ENCODE results near the gene IGHMBP2.

The IGHMBP2 gene

DNA sequence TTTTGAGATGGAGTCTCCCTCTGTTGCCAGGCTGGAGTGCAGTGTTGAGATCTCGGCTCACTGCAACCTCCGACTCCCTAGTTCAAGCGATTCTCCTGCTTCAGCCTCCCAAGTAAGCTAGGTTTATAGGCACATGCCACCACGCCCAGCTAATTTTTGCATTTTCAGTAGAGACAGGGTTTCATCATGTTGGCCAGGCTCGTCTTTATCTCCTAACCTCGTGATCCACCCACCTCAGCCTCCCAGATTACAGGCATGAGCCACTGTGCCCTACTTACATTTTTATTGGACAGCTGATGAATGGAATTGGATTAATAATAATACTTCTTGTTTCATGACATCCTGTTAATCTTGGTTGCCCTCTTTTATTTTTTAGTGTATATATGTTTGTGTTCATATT, 80.1 kb downstream of the IGHMBP2 start:
- peaks cover 60% of the 10 kb centered on the region for H3K27me3 ChIP-seq (ENCODE audit: control insufficient read depth, insufficient read depth, low read length)
- H3K9me3 ChIP-seq (replicated peaks; ENCODE audit: low read length), result no peaks in the 10 kb centered on the region
- H3K4me1 ChIP-seq (ENCODE audit: control insufficient read depth, insufficient read depth, low read length), result no peaks in the 10 kb centered on the region
- no peak overlapping the region for H3K4me2 ChIP-seq (ENCODE audit: low read length)
- H3K4me3 ChIP-seq (ENCODE audit: low read length), result no peak overlapping the region
- no peak overlapping the region for H3K9ac ChIP-seq (ENCODE audit: low read depth, low read length)
- no peaks in the 10 kb centered on the region for H3K36me3 ChIP-seq (ENCODE audit: insufficient read depth, low read length)

DNA sequence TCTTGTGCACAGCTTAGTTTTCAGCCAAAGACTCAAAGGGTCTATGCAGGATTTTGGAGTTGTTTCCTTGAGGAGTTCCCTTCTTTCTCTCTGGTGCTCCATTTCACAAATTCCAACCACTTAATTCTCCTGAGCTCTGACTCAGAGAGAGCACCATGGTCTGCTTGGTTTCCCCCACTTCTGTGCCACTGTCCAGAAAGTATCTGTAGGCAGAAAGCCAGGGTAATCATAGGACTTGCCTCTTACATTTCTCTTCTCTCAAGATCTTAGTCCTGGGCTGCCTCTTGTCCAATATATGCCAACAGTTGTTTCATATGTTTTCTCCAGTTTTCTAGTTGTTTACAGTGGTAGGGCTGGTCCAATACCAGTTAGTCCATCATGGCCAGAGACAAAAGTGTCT, 83.5 kb downstream of the IGHMBP2 start:
- Histone ChIP-seq H3K4me1 (ENCODE audit: control insufficient read depth, insufficient read depth, low read length) (no peaks in the 10 kb centered on the region), H3K9ac (ENCODE audit: low read depth, low read length) (no peak overlapping the region), H3K9me3 (replicated peaks; ENCODE audit: low read length) (no peaks in the 10 kb centered on the region), H3K4me3 (ENCODE audit: low read length) (no peak overlapping the region), H3K36me3 (ENCODE audit: insufficient read depth, low read length) (no peaks in the 10 kb centered on the region), H3K4me2 (ENCODE audit: low read length) (no peak overlapping the region), H3K27me3 (ENCODE audit: control insufficient read depth, insufficient read depth, low read length) (peaks cover 49% of the 10 kb centered on the region)

DNA sequence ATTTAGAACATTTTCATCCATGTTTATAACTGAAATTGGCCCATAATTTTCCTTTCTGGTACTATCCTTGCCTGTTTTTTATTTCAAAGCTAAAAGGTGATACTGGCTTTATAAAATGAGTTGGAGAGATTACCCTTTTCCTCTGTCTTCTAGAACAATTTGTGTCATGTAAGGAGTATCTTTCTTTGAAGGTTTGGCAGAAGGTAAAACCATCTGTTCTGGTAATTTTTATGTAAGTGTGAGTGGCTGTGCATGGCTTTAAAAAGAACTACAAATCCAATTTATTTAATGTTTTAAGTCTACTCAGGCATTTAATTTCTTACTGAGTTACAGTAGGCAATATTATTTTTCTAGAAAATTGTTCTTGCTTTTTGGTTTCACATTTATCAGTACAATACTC, 84.8 kb downstream of the IGHMBP2 start:
- H3K9ac ChIP-seq (ENCODE audit: low read depth, low read length), result no peak overlapping the region
- no peak overlapping the region for H3K4me2 ChIP-seq (ENCODE audit: low read length)
- H3K36me3 ChIP-seq (ENCODE audit: insufficient read depth, low read length), result no peaks in the 10 kb centered on the region
- no peak overlapping the region for H3K4me3 ChIP-seq (ENCODE audit: low read length)
- no peaks in the 10 kb centered on the region for H3K4me1 ChIP-seq (ENCODE audit: control insufficient read depth, insufficient read depth, low read length)
- H3K27me3 ChIP-seq (ENCODE audit: control insufficient read depth, insufficient read depth, low read length), result peaks cover 49% of the 10 kb centered on the region
- H3K9me3 ChIP-seq (replicated peaks; ENCODE audit: low read length), result no peaks in the 10 kb centered on the region

Measured in skeletal muscle satellite cell (primary cell).